ENCODE data around the gene MTURN. TPM values are rescaled to one million over a fixed set of nuclear protein-coding genes. Genes with fewer than 3 reads are reported as not detected.

MTURN gene
- total RNA-seq, 1 donor from 2014 or later: 21.3 TPM

DNA sequence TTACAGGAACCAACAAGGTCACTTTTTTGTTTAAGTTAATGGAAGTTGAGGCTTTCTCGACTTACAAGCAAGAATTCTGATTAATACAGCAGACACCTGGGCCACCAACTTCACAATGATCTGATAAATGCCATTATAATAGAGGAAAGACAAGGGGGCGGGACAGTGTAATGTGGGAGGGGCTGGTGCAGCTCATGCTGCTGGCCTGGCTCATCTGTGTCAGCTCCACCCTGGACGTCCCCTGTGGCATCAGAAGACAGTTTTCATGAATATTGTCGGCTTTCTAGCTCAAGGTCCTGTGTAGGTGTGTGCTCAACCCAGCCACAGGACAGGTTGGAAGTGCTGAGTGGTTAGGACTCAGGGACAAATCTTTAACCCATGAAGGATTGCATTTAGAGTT lies 57.0 kb downstream of the MTURN start:
- Histone ChIP-seq H3K27me3 (ENCODE audit: low read depth) (no peaks in the 10 kb centered on the region), H3K4me3 (no peak overlapping the region)
- intact Hi-C loops (cut with micrococcal nuclease): no loop called here

DNA sequence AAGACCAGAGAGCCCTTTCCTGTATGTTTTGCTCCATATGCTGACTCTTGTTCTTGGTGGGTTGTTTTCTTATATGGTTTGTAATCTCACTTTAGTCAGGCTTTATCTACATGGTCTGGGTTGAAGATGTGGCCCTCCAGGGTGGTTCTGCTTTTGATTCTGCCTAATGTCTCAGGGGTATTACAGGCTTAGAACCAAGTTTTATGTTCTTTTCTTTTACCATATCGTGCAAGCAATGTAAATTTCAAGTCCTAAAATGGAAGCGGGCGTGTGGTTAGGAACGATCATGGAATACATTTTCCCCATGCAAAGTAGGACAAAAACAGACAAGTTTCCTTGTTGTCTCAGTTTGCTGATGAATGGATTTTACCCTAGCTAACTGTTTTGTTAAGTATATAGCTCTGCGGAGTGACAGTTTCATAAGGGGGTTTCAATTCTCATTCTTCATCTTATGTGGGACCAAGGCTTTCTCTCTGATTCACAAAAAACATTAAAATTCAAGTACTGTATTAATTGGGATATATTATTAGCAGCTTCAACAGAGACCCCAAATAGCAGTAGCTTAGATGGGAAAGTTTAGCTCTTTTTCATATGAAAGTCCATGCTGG lies 58.7 kb downstream of the MTURN start:
- intact Hi-C loops (cut with micrococcal nuclease): no loop called here
- H3K9me3 ChIP-seq (replicated peaks): peaks cover 20% of the 10 kb centered on the region
- H3K4me3 ChIP-seq: no peak overlapping the region
- TF ChIP-seq, protein P1, sequence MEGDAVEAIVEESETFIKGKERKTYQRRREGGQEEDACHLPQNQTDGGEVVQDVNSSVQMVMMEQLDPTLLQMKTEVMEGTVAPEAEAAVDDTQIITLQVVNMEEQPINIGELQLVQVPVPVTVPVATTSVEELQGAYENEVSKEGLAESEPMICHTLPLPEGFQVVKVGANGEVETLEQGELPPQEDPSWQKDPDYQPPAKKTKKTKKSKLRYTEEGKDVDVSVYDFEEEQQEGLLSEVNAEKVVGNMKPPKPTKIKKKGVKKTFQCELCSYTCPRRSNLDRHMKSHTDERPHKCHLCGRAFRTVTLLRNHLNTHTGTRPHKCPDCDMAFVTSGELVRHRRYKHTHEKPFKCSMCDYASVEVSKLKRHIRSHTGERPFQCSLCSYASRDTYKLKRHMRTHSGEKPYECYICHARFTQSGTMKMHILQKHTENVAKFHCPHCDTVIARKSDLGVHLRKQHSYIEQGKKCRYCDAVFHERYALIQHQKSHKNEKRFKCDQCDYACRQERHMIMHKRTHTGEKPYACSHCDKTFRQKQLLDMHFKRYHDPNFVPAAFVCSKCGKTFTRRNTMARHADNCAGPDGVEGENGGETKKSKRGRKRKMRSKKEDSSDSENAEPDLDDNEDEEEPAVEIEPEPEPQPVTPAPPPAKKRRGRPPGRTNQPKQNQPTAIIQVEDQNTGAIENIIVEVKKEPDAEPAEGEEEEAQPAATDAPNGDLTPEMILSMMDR (IDR thresholded peaks at IDR 0.05; ENCODE audit: borderline replicate concordance): no peak
- H3K36me3 ChIP-seq: peaks cover 6% of the 10 kb centered on the region
- H3K27me3 ChIP-seq (ENCODE audit: low read depth): no peaks in the 10 kb centered on the region
- no peak for DNase-seq
- H3K4me1 ChIP-seq: no peaks in the 10 kb centered on the region
- H3K27ac ChIP-seq (replicated peaks): no peak overlapping the region

More for the DNA sequence above, 57.0 kb downstream of the MTURN start:
- Histone ChIP-seq H3K36me3 (peaks cover 6% of the 10 kb centered on the region), H3K4me1 (no peaks in the 10 kb centered on the region), H3K27ac (replicated peaks) (no peak overlapping the region), H3K9me3 (replicated peaks) (peaks cover 17% of the 10 kb centered on the region)
- TF ChIP-seq, protein P1 (IDR thresholded peaks at IDR 0.05; ENCODE audit: borderline replicate concordance): no peak
- no peak for DNase-seq

DNA sequence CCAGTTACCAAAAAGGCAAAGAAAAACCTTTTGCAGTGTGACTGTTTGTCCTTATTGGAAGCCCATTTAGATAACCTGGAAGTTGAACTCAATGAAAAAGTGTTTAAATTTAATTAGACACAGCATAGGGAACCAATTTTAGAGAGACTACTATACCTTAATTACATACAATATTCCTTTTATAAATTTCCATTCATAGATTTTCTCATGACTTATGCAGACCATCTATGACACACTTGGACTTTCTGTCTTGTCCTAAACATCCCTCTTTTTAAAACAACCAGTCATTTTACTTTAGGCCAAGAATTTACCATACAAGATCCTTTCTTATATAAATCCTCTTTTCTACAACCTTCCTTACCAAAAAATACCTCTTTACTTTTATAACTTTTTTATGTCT lies 61.6 kb downstream of the MTURN start:
- H3K36me3 ChIP-seq: peaks cover 4% of the 10 kb centered on the region
- no peak overlapping the region for H3K27ac ChIP-seq (replicated peaks)
- TF ChIP-seq, protein P1 (IDR thresholded peaks at IDR 0.05; ENCODE audit: borderline replicate concordance): no peak
- intact Hi-C loops (cut with micrococcal nuclease): no loop called here
- no peak for DNase-seq
- peaks cover 20% of the 10 kb centered on the region for H3K9me3 ChIP-seq (replicated peaks)
- no peak overlapping the region for H3K4me3 ChIP-seq
- peaks cover 5% of the 10 kb centered on the region for H3K4me1 ChIP-seq
- no peaks in the 10 kb centered on the region for H3K27me3 ChIP-seq (ENCODE audit: low read depth)

DNA sequence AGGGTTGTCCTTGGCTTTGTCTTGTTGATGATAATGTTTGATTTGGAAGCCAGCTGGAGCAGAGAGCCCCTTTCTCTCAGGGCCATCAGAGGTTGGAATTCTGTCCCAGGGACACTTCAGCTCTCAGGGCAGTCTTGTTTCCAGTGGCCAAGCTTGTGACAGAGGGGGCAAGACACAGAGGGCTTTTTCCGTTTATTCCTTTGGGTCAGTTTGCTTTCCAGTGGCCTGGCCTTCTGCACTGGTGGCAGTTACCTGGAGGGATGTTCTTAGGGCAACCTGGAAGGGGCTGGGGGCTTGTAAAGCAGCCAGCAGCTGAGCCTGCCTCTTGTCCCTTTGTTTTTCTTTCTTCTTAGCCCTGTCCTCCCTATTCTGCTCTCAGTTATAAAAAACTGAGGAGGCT lies 62.7 kb downstream of the MTURN start:
- DNase-seq: no peak
- Histone ChIP-seq H3K27me3 (ENCODE audit: low read depth) (no peaks in the 10 kb centered on the region), H3K9me3 (replicated peaks) (peaks cover 20% of the 10 kb centered on the region), H3K36me3 (peaks cover 3% of the 10 kb centered on the region), H3K4me1 (peaks cover 5% of the 10 kb centered on the region), H3K4me3 (no peak overlapping the region), H3K27ac (replicated peaks) (no peak overlapping the region)
- intact Hi-C loops (cut with micrococcal nuclease): no loop called here
- TF ChIP-seq, protein P1 (IDR thresholded peaks at IDR 0.05; ENCODE audit: borderline replicate concordance): no peak

DNA sequence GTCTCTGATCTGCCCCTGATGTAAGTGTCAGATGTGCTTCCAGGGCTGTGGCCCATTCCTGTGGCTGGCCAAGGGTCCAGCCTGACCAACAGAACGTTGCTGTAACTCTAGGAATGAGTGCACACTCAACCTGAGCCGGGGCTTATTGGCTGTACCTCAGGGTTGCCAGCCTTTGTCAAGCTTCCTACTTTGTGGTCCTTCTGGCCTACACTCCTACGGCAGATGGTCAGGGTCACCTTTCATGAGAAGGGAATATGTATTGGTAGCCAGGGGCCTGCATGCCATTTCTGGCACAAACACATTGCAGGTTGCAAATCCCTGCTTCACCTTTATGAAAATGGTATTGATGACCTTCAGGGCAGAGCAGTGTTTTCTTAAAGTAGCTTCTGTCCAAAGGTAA lies 64.5 kb downstream of the MTURN start:
- Histone ChIP-seq H3K27me3 (ENCODE audit: low read depth) (no peaks in the 10 kb centered on the region), H3K4me3 (no peak overlapping the region), H3K36me3 (peaks cover 3% of the 10 kb centered on the region), H3K27ac (replicated peaks) (no peak overlapping the region), H3K9me3 (replicated peaks) (peaks cover 20% of the 10 kb centered on the region), H3K4me1 (peaks cover 5% of the 10 kb centered on the region)
- TF ChIP-seq, protein P1 (IDR thresholded peaks at IDR 0.05; ENCODE audit: borderline replicate concordance): no peak
- intact Hi-C loops (cut with micrococcal nuclease): no loop called here
- DNase-seq: no peak
